CD4-positive, alpha-beta T cell (primary cell): ENCODE measurements around the gene COL18A1. TPM values are rescaled to one million over a fixed set of nuclear protein-coding genes. Genes with fewer than 3 reads are reported as not detected.

Source experiments
- ATAC-seq: fragments of 200-7000 bp; cut with Tn5 transposase; one replicate; pipeline ENCODE4 v1.10.0; 2022; ENCODE audit warnings: mild to moderate bottlenecking; ENCODE audit not compliant: poor library complexity
- CTCF ChIA-PET: fragments of 350-600 bp; sonication (Branson Sonifier 250); formaldehyde crosslinking; loops from one replicate; lab custom pipeline; 2021; ENCODE audit warnings: antibody characterized with exemption, inconsistent platforms; lab: Charles Lee
- POLR2A ChIA-PET: fragments of 350-600 bp; sonication (Branson Sonifier 250); formaldehyde crosslinking; loops from one replicate; lab custom pipeline; 2021; ENCODE audit warnings: antibody characterized with exemption, inconsistent platforms; lab: Charles Lee
- DNase-seq, 14 experiments: peaks; one replicate each; pipeline ENCODE4 v3.0.0-alpha.2; 2013 to 2020; ENCODE audit warnings: mixed read lengths in 2 of 14
- H3K27ac ChIP-seq, 2 donors: one replicate each; pipeline versions ENCODE4 v1.5.1 to v1.7.0; 2013; ENCODE audit warnings: low read length in 2 of 2, low read depth in 1 of 2, mild to moderate bottlenecking in 1 of 2
- H3K27me3 ChIP-seq, 2 experiments: 1 replicate in 1 of 2; 2 replicates in 1 of 2; pipeline versions ENCODE4 v1.6.1 to v1.7.0; 2013; ENCODE audit warnings: low read length in 2 of 2, control low read depth in 1 of 2, mild to moderate bottlenecking in 1 of 2, moderate library complexity in 1 of 2; ENCODE audit not compliant: insufficient read depth in 2 of 2, control insufficient read depth in 1 of 2
- H3K36me3 ChIP-seq: one replicate; pipeline ENCODE4 v1.6.1; 2013; ENCODE audit warnings: low read length, control low read depth; ENCODE audit not compliant: insufficient read depth
- H3K4me1 ChIP-seq: one replicate; pipeline ENCODE4 v1.6.1; 2013; ENCODE audit warnings: low read length, control low read depth; ENCODE audit not compliant: insufficient read depth
- H3K4me3 ChIP-seq: one replicate; pipeline ENCODE4 v1.5.1; 2013; ENCODE audit warnings: mild to moderate bottlenecking, low read length, moderate library complexity
- H3K9me3 ChIP-seq, 2 experiments: 1 replicate in 1 of 2; 2 replicates in 1 of 2; pipeline versions ENCODE4 v1.6.1 to v1.7.0; 2013; ENCODE audit warnings: low read length in 2 of 2, mild to moderate bottlenecking in 2 of 2, control low read depth in 1 of 2, moderate library complexity in 1 of 2; ENCODE audit not compliant: control insufficient read depth in 1 of 2, insufficient read depth in 1 of 2
- H3K27ac Mint-ChIP-seq: one replicate; pipeline ENCODE4 v1.8.0; 2020; ENCODE audit warnings: mixed read lengths
- H3K27me3 Mint-ChIP-seq: one replicate; pipeline ENCODE4 v1.8.0; 2021; ENCODE audit warnings: mixed read lengths
- H3K36me3 Mint-ChIP-seq: one replicate; pipeline ENCODE4 v1.8.0; 2021; ENCODE audit warnings: low read depth, mixed read lengths
- H3K4me1 Mint-ChIP-seq: one replicate; pipeline ENCODE4 v1.8.0; 2021; ENCODE audit warnings: low read depth, mixed read lengths
- H3K4me3 Mint-ChIP-seq: one replicate; pipeline ENCODE4 v1.8.0; 2020; ENCODE audit warnings: mild to moderate bottlenecking, mixed read lengths
- H3K9me3 Mint-ChIP-seq: one replicate; pipeline ENCODE4 v1.8.0; 2020; ENCODE audit warnings: mixed read lengths
- intact Hi-C, 2 experiments: fragments of 100-400 bp; cut with DNase I in 1 of 2; cut with micrococcal nuclease in 1 of 2; formaldehyde crosslinking; loops; one replicate each; pipeline versions ENCODE4 v1.15.1 to v1.9.0; 2023 to 2025; cut with DNase I, micrococcal nuclease
- total RNA-seq, 174 experiments: library from RNA in 2 of 174; stranded (reverse) in 2 of 174; gene quantifications; one replicate each; pipeline ENCODE4 v1.2.3 and lab custom pipeline; 2021 to 2026
- TF ChIP-seq, protein P1 (sequence below): fragments of 200-600 bp; IDR thresholded peaks from one replicate; pipeline ENCODE4 v1.8.0; 2022; ENCODE audit warnings: antibody characterized with exemption, mild to moderate bottlenecking

COL18A1 gene
- total RNA-seq, 2 experiments from 2014 or later: 15.2 to 16.0 TPM

DNA sequence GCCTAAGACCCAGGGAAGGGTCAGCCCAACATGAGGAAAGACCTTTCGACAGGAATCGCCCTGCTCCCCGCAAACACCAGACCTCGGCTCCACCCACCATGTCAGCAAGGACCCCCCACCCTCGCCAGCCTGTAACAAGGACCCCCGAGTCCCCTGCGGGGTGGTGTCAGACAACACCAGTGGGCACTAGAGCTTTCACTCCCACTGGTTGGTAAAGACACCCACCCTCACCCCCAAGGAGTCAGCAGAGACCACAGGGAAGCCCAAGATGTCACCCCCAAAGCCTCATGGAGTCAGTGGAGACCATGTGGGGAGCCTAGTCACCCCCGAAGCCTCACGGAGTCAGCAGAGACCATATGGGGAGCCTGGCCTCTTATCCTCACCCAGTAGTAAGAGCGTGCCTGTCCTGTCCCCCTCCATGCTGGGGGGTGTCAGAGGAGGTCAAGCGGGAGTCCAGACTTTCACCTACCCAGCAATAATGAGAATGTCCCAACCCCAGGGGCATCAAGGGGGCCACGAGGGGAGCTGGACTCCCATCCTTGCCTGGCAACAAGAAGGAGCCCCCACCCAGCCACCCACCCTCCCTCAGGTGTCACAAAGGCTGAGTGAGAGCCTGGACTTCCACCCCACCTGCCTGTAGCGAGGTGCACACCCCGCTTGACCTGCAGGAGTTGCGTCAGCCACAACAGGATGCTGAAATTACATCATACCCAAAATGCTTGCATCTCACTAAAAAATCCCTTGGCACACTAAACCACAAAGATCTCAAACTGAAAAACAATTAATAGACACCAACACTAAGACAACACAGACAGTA, 112.5 kb downstream of the COL18A1 start:
- peaks cover 6 to 11% of the 10 kb centered on the region in 2 experiments for H3K9me3 ChIP-seq
- H3K36me3 ChIP-seq: peaks cover 17% of the 10 kb centered on the region
- Mint-ChIP-seq H3K36me3 (peaks cover 63% of the 10 kb centered on the region), H3K4me1 (peaks cover 5% of the 10 kb centered on the region), H3K27ac (peak overlapping the region; percentile 28), H3K4me3 (no peak overlapping the region), H3K27me3 (no peaks in the 10 kb centered on the region), H3K9me3 (peaks cover 14% of the 10 kb centered on the region)
- ChIA-PET POLR2A (no interaction called here), CTCF (no interaction called here)
- H3K4me3 ChIP-seq: no peak overlapping the region
- no peaks in the 10 kb centered on the region for H3K27me3 ChIP-seq
- peak; percentile 24 for ATAC-seq
- TF ChIP-seq, protein P1, sequence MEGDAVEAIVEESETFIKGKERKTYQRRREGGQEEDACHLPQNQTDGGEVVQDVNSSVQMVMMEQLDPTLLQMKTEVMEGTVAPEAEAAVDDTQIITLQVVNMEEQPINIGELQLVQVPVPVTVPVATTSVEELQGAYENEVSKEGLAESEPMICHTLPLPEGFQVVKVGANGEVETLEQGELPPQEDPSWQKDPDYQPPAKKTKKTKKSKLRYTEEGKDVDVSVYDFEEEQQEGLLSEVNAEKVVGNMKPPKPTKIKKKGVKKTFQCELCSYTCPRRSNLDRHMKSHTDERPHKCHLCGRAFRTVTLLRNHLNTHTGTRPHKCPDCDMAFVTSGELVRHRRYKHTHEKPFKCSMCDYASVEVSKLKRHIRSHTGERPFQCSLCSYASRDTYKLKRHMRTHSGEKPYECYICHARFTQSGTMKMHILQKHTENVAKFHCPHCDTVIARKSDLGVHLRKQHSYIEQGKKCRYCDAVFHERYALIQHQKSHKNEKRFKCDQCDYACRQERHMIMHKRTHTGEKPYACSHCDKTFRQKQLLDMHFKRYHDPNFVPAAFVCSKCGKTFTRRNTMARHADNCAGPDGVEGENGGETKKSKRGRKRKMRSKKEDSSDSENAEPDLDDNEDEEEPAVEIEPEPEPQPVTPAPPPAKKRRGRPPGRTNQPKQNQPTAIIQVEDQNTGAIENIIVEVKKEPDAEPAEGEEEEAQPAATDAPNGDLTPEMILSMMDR: no peak
- H3K4me1 ChIP-seq: peaks cover 7% of the 10 kb centered on the region
- no peak overlapping the region for H3K27ac ChIP-seq
- intact Hi-C loops: no loop called here
- peak in 2 of 14 experiments; percentile 28 to 29 for DNase-seq

DNA sequence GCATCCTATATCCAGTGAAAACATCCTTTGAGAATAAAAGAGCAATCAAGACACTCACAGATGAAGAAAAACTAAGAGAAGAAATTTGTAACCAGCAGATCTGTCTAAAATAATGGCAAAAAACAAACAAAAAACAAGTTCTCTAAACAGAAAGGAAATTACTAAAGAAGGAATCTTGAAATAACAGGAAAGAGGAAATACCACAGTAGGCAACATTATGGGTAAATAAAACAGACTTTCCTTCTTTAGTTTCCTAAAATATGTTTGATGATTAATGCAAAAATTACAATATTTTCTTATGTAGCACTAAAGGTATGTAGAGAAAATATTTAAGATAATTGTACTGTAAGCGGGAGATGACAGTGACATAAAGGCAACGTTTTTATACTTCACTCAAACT, 113.8 kb downstream of the COL18A1 start:
- ATAC-seq (no peak), DNase-seq (no peak)
- H3K27me3 ChIP-seq: no peaks in the 10 kb centered on the region
- H3K4me3 ChIP-seq: no peak overlapping the region
- peaks cover 14% of the 10 kb centered on the region for H3K36me3 ChIP-seq
- POLR2A ChIA-PET: no interaction called here
- H3K4me1 ChIP-seq: peaks cover 7% of the 10 kb centered on the region
- Mint-ChIP-seq H3K27ac (peak overlapping the region; percentile 28), H3K4me1 (peaks cover 5% of the 10 kb centered on the region), H3K4me3 (no peak overlapping the region), H3K9me3 (peaks cover 14% of the 10 kb centered on the region), H3K27me3 (no peaks in the 10 kb centered on the region), H3K36me3 (peaks cover 68% of the 10 kb centered on the region)
- CTCF ChIA-PET: no interaction called here
- TF ChIP-seq, protein P1: no peak
- H3K9me3 ChIP-seq: peaks cover 6 to 11% of the 10 kb centered on the region in 2 experiments
- H3K27ac ChIP-seq: no peak overlapping the region
- intact Hi-C loops: no loop called here

DNA sequence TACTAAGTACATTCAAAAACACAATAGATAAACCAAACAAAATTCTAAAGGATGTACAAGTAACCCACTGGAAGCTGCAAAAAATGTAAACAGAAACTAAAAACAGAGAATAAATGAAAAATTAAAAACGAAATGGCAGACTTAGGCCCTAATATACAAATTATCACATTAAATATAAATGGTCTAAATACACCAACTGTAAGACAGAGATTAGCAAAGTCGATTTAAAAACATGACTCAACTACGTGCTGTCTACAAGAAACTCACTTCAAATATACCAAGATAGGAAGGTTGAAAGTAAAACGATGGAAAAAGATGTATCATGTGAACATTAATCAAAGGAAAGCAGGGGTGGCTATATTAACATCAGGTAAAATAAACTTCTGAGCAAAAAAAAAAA, 114.2 kb downstream of the COL18A1 start:
- intact Hi-C loops: no loop called here
- Histone ChIP-seq H3K36me3 (peaks cover 14% of the 10 kb centered on the region), H3K27me3 (no peaks in the 10 kb centered on the region), H3K4me1 (peaks cover 7% of the 10 kb centered on the region), H3K27ac (no peak overlapping the region), H3K9me3 (peaks cover 6 to 11% of the 10 kb centered on the region in 2 experiments), H3K4me3 (no peak overlapping the region)
- no peak overlapping the region for H3K4me3 Mint-ChIP-seq
- peaks cover 14% of the 10 kb centered on the region for H3K9me3 Mint-ChIP-seq
- DNase-seq (no peak), ATAC-seq (no peak)
- TF ChIP-seq, protein P1: no peak
- CTCF ChIA-PET: no interaction called here
- no peak overlapping the region for H3K27ac Mint-ChIP-seq
- peaks cover 66% of the 10 kb centered on the region for H3K36me3 Mint-ChIP-seq
- POLR2A ChIA-PET: no interaction called here
- no peaks in the 10 kb centered on the region for H3K27me3 Mint-ChIP-seq
- H3K4me1 Mint-ChIP-seq: peaks cover 5% of the 10 kb centered on the region
